ENCODE results near the gene PNKD. TPM values are rescaled to one million over a fixed set of nuclear protein-coding genes. Genes with fewer than 3 reads are reported as not detected.

The PNKD gene
- total and polyA plus RNA-seq, 12 donors, result 48.8 to 181 (median 87.4) TPM

DNA sequence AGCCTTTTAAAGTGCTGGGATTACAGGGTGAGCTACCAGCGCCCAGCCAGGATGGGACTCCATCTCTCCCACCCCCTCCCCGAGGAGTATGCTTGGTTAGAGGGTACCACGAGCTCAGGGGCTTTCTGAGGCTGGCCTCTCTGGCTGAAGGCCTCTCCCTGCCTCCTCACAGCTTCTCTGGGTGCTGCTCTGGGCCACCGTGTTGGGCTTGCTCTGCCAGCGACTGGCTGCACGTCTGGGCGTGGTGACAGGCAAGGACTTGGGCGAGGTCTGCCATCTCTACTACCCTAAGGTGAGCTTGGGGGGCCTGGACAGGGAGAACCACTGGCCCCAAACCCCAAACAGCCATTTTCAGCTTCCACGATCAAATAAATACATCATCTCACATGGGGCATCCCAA is 114.7 kb downstream of the PNKD start:
- Histone ChIP-seq H3K9me3 (replicated peaks in 1 of 3) (no peaks in the 10 kb centered on the region), H3K36me3 (replicated peaks in 1 of 2) (no peaks in the 10 kb centered on the region), H3K4me3 (peak overlapping the region in 1 of 4 donors; percentile 2), H3K27me3 (no peaks in the 10 kb centered on the region), H3K27ac (no peak overlapping the region), H3K4me1 (replicated peaks in 1 of 2) (peaks cover 0 to 7% of the 10 kb centered on the region in 2 donors)
- no peak for DNase-seq
- intact Hi-C loops (cut with DNase I), result no loop called here
- WGBS, 4 donors, result 83 to 89% (median 88%) methylated on average over 1 to 9 of the region's 9 CpGs
- TF ChIP-seq CTCF (IDR thresholded peaks at IDR 0.05) (no peak), POLR2A (IDR thresholded peaks at IDR 0.05) (no peak)

DNA sequence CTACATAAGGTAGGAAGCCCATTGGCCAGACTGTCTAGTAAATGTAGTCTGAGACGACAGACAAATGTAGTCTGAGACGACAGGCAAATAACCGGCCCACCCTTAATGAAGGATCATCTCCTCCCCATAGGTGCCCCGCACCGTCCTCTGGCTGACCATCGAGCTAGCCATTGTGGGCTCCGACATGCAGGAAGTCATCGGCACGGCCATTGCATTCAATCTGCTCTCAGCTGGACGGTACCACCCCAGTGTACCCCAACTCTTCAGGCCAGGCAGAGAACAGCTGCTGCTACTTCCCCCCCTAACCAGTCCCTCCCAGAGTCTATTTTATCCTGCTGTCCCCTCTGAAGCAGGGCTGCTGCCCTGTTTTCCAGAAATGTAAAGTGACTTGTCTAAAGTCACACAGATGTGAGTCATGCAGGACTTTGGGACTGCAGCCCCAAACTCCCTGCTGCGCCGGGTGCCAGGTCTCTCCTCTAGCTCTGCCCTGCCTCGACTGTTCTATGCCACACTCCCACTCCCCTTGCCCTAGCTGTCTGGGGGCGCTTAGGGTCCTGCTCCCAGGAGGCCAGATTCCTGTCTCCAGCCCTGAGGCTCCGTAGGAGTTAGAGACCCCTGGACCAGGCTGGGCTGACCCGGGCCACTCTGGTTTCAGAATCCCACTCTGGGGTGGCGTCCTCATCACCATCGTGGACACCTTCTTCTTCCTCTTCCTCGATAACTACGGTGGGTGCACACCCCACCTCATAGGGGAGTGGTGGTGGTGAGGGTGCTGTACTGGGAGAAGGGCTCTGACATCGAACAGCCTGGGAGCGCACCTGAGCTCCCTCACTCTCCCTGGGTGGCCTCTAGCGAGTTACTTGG is 116.4 kb downstream of the PNKD start:
- H3K9me3 ChIP-seq (replicated peaks in 1 of 3), result no peaks in the 10 kb centered on the region
- H3K4me3 ChIP-seq, result peak overlapping the region in 1 of 4 donors; percentile 59
- intact Hi-C loops (cut with DNase I), result no loop called here
- H3K4me1 ChIP-seq (replicated peaks in 1 of 2), result peaks cover 0 to 7% of the 10 kb centered on the region in 2 donors
- no peaks in the 10 kb centered on the region for H3K36me3 ChIP-seq (replicated peaks in 1 of 2)
- peak overlapping the region in 2 of 5 donors; percentile 78 to 81 for H3K27ac ChIP-seq
- DNase-seq, result no peak
- no peak for TF ChIP-seq POLR2A (IDR thresholded peaks at IDR 0.05)
- no peak for TF ChIP-seq CTCF (IDR thresholded peaks at IDR 0.05)
- 73 to 78% (median 74%) methylated on average over 17 to 23 of the region's 23 CpGs for WGBS, 4 donors
- no peaks in the 10 kb centered on the region for H3K27me3 ChIP-seq

- Histone ChIP-seq H3K27me3 (no peaks in the 10 kb centered on the region), H3K4me1 (replicated peaks in 1 of 2) (peaks cover 0 to 7% of the 10 kb centered on the region in 2 donors), H3K36me3 (replicated peaks in 1 of 2) (no peaks in the 10 kb centered on the region), H3K27ac (peak overlapping the region in 2 of 5 donors; percentile 78 to 81), H3K9me3 (replicated peaks in 1 of 3) (no peaks in the 10 kb centered on the region), H3K4me3 (peak overlapping the region in 2 of 4 donors; percentile 20 to 59)
- peak in 5 of 7 donors; percentile 64 to 76 (median 71) for DNase-seq
- intact Hi-C loops (cut with DNase I), result no loop called here
- no peak for TF ChIP-seq CTCF (IDR thresholded peaks at IDR 0.05)
- no peak for TF ChIP-seq POLR2A (IDR thresholded peaks at IDR 0.05)
- WGBS, 4 donors, result 7 to 30% (median 16%) methylated on average over 8 to 38 of the region's 38 CpGs
These were observed 117.3 kb downstream of the PNKD start for GRCh38 chr2:218387369-218388194.

Measured in adrenal gland (tissue), 12 donors.